ENCODE measurements around the gene UCP3.
A peak's percentile ranks its signal among the peaks of the same experiment; 100 is the strongest.
"Not testable (repeated sequence)": the region's sequence is repeated elsewhere in the genome, so short reads cannot be mapped to it uniquely, and the experiment has no call there.

UCP3 gene

GRCh38 chr11:73995247-73995646 lies 13.6 kb downstream of the UCP3 start:
- no peak for TF ChIP-seq CTCF (IDR thresholded peaks at IDR 0.05; ENCODE audit: control insufficient read depth, extremely low read depth, insufficient read depth)
- no peak overlapping the region for H3K4me3 ChIP-seq (ENCODE audit: low read depth, low read length)
- DNase-seq (ENCODE audit: low read depth), result no peak

DNA sequence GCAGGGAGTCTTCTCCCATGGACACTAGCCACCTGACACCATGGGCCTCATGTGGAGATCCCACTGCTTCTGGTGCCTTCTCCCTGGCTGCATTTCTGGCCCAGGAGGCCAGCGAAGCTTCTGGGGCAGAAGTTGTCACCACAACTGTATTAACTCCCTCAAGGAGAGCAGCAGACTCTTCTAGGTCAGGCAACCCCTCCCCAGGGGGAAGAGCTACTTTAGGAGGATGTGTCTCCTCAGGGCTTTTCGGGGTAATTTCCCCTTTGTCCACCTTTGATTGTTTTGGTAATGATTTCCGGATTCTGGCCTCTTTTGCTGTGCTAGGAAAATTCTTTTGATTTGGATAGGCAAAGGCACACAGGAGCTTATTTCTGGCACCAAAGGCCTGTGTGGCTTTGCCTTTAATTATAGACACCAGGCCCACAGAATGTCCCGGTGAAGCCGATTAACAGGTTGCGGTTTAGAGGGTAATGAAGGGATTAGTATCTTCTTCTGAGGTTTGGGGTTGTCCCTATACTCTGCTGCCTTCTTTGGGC lies 17.3 kb downstream of the UCP3 start:
- no peak overlapping the region for H3K4me3 ChIP-seq (ENCODE audit: low read depth, low read length)
- no peak for DNase-seq (ENCODE audit: low read depth)
- TF ChIP-seq CTCF (IDR thresholded peaks at IDR 0.05; ENCODE audit: control insufficient read depth, extremely low read depth, insufficient read depth), result no peak

DNA sequence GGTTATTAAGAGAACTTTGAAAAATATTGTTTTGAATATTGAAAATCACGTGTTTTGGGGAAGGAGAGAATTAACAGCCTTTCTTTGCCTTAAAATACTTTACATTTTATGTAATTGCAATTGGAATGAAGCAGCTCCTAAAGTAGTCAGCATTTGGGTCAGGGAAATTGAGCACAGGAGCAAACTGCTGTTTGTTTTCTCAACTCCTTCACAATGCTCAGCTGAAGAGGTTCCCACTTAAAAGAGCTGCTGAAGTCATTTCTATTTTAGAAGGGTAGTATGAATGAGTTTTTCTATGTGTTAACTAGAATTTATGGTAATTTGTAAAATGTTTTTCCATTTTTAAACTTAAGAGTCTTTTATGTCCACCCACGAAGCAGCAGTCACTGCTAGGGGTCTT lies 18.2 kb downstream of the UCP3 start:
- TF ChIP-seq CTCF (IDR thresholded peaks at IDR 0.05; ENCODE audit: control insufficient read depth, extremely low read depth, insufficient read depth), result no peak
- H3K4me3 ChIP-seq (ENCODE audit: low read depth, low read length), result no peak overlapping the region

GRCh38 chr11:73989156-73989555 lies 19.7 kb downstream of the UCP3 start:
- no peak for DNase-seq (ENCODE audit: low read depth)
- no peak overlapping the region for H3K4me3 ChIP-seq (ENCODE audit: low read depth, low read length)
- peak; percentile 25; the same call in 1 of the 2 replicates for TF ChIP-seq CTCF (IDR thresholded peaks at IDR 0.05; ENCODE audit: control insufficient read depth, extremely low read depth, insufficient read depth)

More for the DNA sequence above, 18.2 kb downstream of the UCP3 start:
- no peak for DNase-seq (ENCODE audit: low read depth)

- DNase-seq (ENCODE audit: low read depth), result no peak
- no peak overlapping the region for H3K4me3 ChIP-seq (ENCODE audit: low read depth, low read length)
- TF ChIP-seq CTCF (IDR thresholded peaks at IDR 0.05; ENCODE audit: control insufficient read depth, extremely low read depth, insufficient read depth), result no peak
Observed at GRCh38 chr11:73988227-73988626, 20.7 kb downstream of the UCP3 start.

DNA sequence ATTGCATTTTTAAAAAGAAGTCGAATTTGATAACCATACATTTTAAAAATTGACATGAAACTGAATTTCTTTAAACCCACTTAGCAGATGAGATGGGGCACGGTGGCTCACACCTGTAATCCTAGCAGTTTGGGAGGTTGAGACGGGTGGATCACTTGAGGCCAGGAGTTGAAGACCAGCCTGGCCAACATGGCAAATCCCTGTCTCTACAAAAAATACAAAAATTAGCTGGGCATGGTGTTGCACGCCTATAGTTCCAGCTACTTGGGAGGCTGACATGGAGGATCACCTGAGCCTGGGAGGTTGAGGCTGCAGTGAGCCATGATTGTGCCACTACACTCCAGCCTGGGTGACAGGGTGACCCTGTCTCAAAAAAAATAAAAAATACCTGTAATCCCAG lies 23.2 kb downstream of the UCP3 start:
- DNase-seq (ENCODE audit: low read depth); H3K4me3 ChIP-seq (ENCODE audit: low read depth, low read length): not testable (repeated sequence)

DNA sequence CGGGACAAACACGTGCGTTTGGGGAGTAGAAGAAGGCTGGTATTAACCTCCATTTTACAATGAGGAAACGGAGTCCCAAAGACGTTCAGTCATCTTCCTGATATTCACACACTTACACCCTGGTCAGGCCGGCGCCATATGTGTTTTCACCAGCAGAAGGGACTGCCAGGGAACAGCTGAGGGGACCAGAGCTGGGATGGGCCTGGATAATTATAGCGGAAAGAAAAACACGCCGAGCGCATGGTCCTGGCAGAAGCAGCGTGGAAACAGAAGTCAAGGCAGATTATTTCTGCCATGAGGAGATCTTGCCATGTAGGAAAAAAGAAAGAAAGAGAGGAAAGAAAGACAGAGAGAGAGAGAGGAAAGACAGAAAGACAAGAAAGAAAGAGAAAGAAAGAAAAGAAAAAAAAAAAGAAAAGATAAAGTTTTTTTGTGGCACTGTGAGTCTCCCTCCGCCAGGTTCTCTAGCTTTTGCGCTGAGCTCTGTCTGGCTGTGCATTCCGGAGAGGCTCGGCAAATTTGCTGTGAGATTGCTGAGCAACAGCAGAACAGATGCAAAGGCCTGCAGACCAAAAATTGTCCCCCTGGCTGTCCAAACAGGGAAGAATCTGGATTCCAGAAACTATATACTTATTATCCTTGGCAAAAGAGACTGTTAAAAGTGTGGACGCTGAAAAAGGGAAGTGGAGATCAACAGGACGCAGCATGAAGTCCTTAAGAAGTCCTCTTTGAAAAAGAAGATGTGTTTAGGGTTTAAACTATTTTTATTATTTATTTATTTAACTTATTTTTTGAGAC lies 24.9 kb downstream of the UCP3 start:
- no peak overlapping the region for H3K4me3 ChIP-seq (ENCODE audit: low read depth, low read length)
- no peak for TF ChIP-seq CTCF (IDR thresholded peaks at IDR 0.05; ENCODE audit: control insufficient read depth, extremely low read depth, insufficient read depth)
- no peak for DNase-seq (ENCODE audit: low read depth)

All from LNCaP clone FGC (cell line).